K562 (cell line): ENCODE measurements around the gene HMGCL. TPM values are rescaled to one million over a fixed set of nuclear protein-coding genes. Genes with fewer than 3 reads are reported as not detected.

ENCODE experiments used
- ATF7 ChIP-seq: fragments of 450-650 bp; IDR thresholded peaks from 2 replicates; pipeline ENCODE4 v1.7.1; 2014; ENCODE audit warnings: mild to moderate bottlenecking, moderate library complexity
- CBX3 ChIP-seq, 2 experiments: IDR thresholded peaks; 1 replicate in 1 of 2; 2 replicates in 1 of 2; pipeline ENCODE4 v1.6.1; 2012; ENCODE audit warnings: inconsistent platforms in 2 of 2, low read length in 2 of 2, borderline replicate concordance in 1 of 2, control low read depth in 1 of 2
- CEBPB ChIP-seq: fragments of 450-650 bp; IDR thresholded peaks from 2 replicates; pipeline ENCODE4 v1.6.1; 2016; ENCODE audit warnings: missing genetic modification characterization, missing compliant biosample characterization
- DEAF1 ChIP-seq: fragments of 450-650 bp; formaldehyde crosslinking; IDR thresholded peaks from 2 replicates; pipeline ENCODE4 v1.4.0; 2020; ENCODE audit warnings: mild to moderate bottlenecking, moderate library complexity
- ETV6 ChIP-seq, 3 experiments: fragments of 150-350 bp in 1 of 3; sonication (generic) in 1 of 3; formaldehyde crosslinking in 1 of 3; IDR thresholded peaks; 2 replicates each; pipeline versions ENCODE4 v1.6.1 to v1.8.0; 2014 to 2022; ENCODE audit warnings: borderline replicate concordance in 2 of 3, low read depth in 2 of 3, antibody characterized with exemption in 1 of 3, low read length in 1 of 3, mild to moderate bottlenecking in 1 of 3, missing genetic modification reagents in 1 of 3
- FUS ChIP-seq: fragments of 200-400 bp; formaldehyde crosslinking; optimal IDR thresholded peaks from 2 replicates; pipeline ENCODE3; 2017; ENCODE audit warnings: low read depth, low read length
- HEY1 ChIP-seq: fragments of 250-450 bp; sonication (Bioruptor Pico); IDR thresholded peaks from 2 replicates; pipeline ENCODE4 v1.5.0; 2020; ENCODE audit warnings: mild to moderate bottlenecking, moderate library complexity, borderline replicate concordance
- HLTF ChIP-seq: fragments of 450-650 bp; IDR thresholded peaks from 2 replicates; pipeline ENCODE4 v1.6.1; 2016
- MAFK ChIP-seq: IDR thresholded peaks from 2 replicates; pipeline ENCODE4 v1.6.1; 2011; ENCODE audit warnings: low read length, improper control_type of control experiment
- NR4A1 ChIP-seq, 2 experiments: fragments of 250-450 bp in 1 of 2; fragments of 450-650 bp in 1 of 2; sonication (Bioruptor Pico) in 1 of 2; IDR thresholded peaks; 2 replicates each; pipeline versions ENCODE4 v1.4.0 to v1.6.1; 2016 to 2020; ENCODE audit warnings: mild to moderate bottlenecking in 2 of 2, missing compliant biosample characterization in 1 of 2, missing genetic modification characterization in 1 of 2, moderate library complexity in 1 of 2
- POLR3A ChIP-seq: IDR thresholded peaks from 2 replicates; pipeline ENCODE4 v1.6.1; 2011; ENCODE audit warnings: borderline replicate concordance, mild to moderate bottlenecking, moderate library complexity; ENCODE audit not compliant: insufficient read length, insufficient read depth; ENCODE audit errors: extremely low read depth
- SNAPC5 ChIP-seq: fragments of 250-450 bp; sonication (Bioruptor Pico); IDR thresholded peaks from 2 replicates; pipeline ENCODE4 v1.8.0; 2021; ENCODE audit warnings: moderate library complexity, mild to moderate bottlenecking, inconsistent platforms
- TAF1 ChIP-seq: IDR thresholded peaks from 2 replicates; pipeline ENCODE4 v1.6.1; 2011; ENCODE audit warnings: mild to moderate bottlenecking, low read length, moderate library complexity; ENCODE audit not compliant: insufficient read depth, control insufficient read depth, severe bottlenecking; ENCODE audit errors: extremely low read depth
- TOE1 ChIP-seq, 2 experiments: fragments of 450-650 bp in 1 of 2; sonication (generic) in 1 of 2; formaldehyde crosslinking in 1 of 2; IDR thresholded peaks; 2 replicates each; pipeline versions ENCODE4 v1.7.1 to v1.8.0; 2016 to 2022; ENCODE audit warnings: borderline replicate concordance in 2 of 2, mild to moderate bottlenecking in 2 of 2, antibody characterized with exemption in 1 of 2, inconsistent platforms in 1 of 2, low read depth in 1 of 2, missing genetic modification reagents in 1 of 2, moderate library complexity in 1 of 2
- ZNF282 ChIP-seq: sonication (generic); formaldehyde crosslinking; IDR thresholded peaks from 2 replicates; pipeline ENCODE4 v1.8.1; 2023; ENCODE audit warnings: missing genetic modification reagents
- polyA plus RNA-seq, 8 experiments: library from polyadenylated mRNA; depleted of rRNA in 4 of 8; stranded (reverse) in 5 of 8; unstranded in 3 of 8; fragments of >200 nt; fragmentation: Nextera tagmentation in 2 of 8; fragmentation: Illumina TruSeq in 1 of 8; extraction: Ambion mirVana in 2 of 8; extraction: Trizol in 1 of 8; gene quantifications; 2 replicates each; pipeline versions ENCODE4 v1.2.1 to v1.2.3, GENCODE V29; 2011 to 2014; ENCODE audit warnings: inconsistent platforms in 1 of 8, missing spikeins in 1 of 8
- total RNA-seq, 7 experiments: library from RNA; depleted of rRNA in 6 of 7; stranded (reverse); fragments of >200 nt in 6 of 7; fragmentation: Illumina TruSeq in 2 of 7; extraction: Trizol in 2 of 7; gene quantifications; 2 replicates each; pipeline versions ENCODE4 v1.2.1 to v1.2.3, GENCODE V29; 2011 to 2021; ENCODE audit warnings: low replicate concordance in 1 of 7
- TF ChIP-seq, protein P1 (sequence below): sonication (generic); formaldehyde crosslinking; IDR thresholded peaks from 2 replicates; pipeline ENCODE4 v1.9.0; 2022; ENCODE audit warnings: mild to moderate bottlenecking, missing genetic modification reagents
- TF ChIP-seq, protein P2 (sequence below), 2 experiments: fragments of 150-350 bp in 1 of 2; IDR thresholded peaks; 2 replicates each; pipeline ENCODE4 v1.6.1; 2012 to 2016; ENCODE audit warnings: low read depth in 2 of 2, low read length in 2 of 2, mild to moderate bottlenecking in 1 of 2, moderate library complexity in 1 of 2
- TF ChIP-seq, protein P3 (sequence below): sonication (generic); formaldehyde crosslinking; IDR thresholded peaks from 2 replicates; pipeline ENCODE4 v1.5.0; 2020; ENCODE audit warnings: missing genetic modification reagents

Gene HMGCL
- total and polyA plus RNA-seq, 9 of the 15 experiments (the other 6 are each of a cell fraction or from before 2014, with no cell fraction given), result 18.0 to 82.2 (median 24.2) TPM

GRCh38 chr1:23867895-23868556 lies 42.8 kb upstream of the HMGCL start, which contains the start of gene FUCA1 (continued):
- TF ChIP-seq NR4A1 (CRISPR knock-in tag; IDR thresholded peaks at IDR 0.05) (no peak), NR4A1 (tag; IDR thresholded peaks at IDR 0.05) (no peak), TAF1 (peak; percentile 45), POLR3A (no peak), HLTF (no peak), SNAPC5 (no peak), TOE1 (IDR thresholded peaks at IDR 0.05; ENCODE audit: borderline replicate concordance) (no peak), TOE1 (CRISPR knock-in tag; IDR thresholded peaks at IDR 0.05; ENCODE audit: borderline replicate concordance, low read depth) (no peak), CEBPB (tag) (no peak), ATF7 (peak; percentile 60), ETV6 (IDR thresholded peaks at IDR 0.05; ENCODE audit: borderline replicate concordance in 1 of 2, low read depth in 2 of 2, low read length in 1 of 2) (no peak), ETV6 (CRISPR knock-in tag; IDR thresholded peaks at IDR 0.05; ENCODE audit: borderline replicate concordance) (no peak), DEAF1 (CRISPR knock-in tag) (0 out of 2 replicates have a peak, but pooled peaks have one; percentile 29), FUS (no peak), CBX3 (IDR thresholded peaks at IDR 0.05; ENCODE audit: borderline replicate concordance in 1 of 2, low read length in 2 of 2) (peak in 1 of 2 experiments; percentile 9; a peak in 1 of 3 replicates), ZNF282 (CRISPR knock-in tag) (0 out of 2 replicates have a peak, but pooled peaks have one; percentile 78), HEY1 (CRISPR knock-in tag) (no peak), MAFK (no peak)
- TF ChIP-seq, protein P1, sequence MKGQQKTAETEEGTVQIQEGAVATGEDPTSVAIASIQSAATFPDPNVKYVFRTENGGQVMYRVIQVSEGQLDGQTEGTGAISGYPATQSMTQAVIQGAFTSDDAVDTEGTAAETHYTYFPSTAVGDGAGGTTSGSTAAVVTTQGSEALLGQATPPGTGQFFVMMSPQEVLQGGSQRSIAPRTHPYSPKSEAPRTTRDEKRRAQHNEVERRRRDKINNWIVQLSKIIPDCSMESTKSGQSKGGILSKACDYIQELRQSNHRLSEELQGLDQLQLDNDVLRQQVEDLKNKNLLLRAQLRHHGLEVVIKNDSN (CRISPR knock-in tag), result no peak
- TF ChIP-seq, protein P2, sequence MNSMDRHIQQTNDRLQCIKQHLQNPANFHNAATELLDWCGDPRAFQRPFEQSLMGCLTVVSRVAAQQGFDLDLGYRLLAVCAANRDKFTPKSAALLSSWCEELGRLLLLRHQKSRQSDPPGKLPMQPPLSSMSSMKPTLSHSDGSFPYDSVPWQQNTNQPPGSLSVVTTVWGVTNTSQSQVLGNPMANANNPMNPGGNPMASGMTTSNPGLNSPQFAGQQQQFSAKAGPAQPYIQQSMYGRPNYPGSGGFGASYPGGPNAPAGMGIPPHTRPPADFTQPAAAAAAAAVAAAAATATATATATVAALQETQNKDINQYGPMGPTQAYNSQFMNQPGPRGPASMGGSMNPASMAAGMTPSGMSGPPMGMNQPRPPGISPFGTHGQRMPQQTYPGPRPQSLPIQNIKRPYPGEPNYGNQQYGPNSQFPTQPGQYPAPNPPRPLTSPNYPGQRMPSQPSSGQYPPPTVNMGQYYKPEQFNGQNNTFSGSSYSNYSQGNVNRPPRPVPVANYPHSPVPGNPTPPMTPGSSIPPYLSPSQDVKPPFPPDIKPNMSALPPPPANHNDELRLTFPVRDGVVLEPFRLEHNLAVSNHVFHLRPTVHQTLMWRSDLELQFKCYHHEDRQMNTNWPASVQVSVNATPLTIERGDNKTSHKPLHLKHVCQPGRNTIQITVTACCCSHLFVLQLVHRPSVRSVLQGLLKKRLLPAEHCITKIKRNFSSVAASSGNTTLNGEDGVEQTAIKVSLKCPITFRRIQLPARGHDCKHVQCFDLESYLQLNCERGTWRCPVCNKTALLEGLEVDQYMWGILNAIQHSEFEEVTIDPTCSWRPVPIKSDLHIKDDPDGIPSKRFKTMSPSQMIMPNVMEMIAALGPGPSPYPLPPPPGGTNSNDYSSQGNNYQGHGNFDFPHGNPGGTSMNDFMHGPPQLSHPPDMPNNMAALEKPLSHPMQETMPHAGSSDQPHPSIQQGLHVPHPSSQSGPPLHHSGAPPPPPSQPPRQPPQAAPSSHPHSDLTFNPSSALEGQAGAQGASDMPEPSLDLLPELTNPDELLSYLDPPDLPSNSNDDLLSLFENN (IDR thresholded peaks at IDR 0.05; ENCODE audit: low read depth in 2 of 2, low read length in 2 of 2), result peak; percentile 18 to 20; a peak in 1 of 4 replicates
- TF ChIP-seq, protein P3, sequence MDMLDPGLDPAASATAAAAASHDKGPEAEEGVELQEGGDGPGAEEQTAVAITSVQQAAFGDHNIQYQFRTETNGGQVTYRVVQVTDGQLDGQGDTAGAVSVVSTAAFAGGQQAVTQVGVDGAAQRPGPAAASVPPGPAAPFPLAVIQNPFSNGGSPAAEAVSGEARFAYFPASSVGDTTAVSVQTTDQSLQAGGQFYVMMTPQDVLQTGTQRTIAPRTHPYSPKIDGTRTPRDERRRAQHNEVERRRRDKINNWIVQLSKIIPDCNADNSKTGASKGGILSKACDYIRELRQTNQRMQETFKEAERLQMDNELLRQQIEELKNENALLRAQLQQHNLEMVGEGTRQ (CRISPR knock-in tag), result no peak
